GM12872 (cell line): ENCODE measurements around the gene XIRP1.
A peak's percentile ranks its signal among the peaks of the same experiment; 100 is the strongest.

Experiments used
- CTCF ChIP-seq: IDR thresholded peaks from 3 replicates; pipeline ENCODE4 v1.5.1; 2011; ENCODE audit warnings: low read depth, mild to moderate bottlenecking, low read length, moderate library complexity; ENCODE audit not compliant: insufficient read depth

The XIRP1 gene

GRCh38 chr3:39196034-39196433, 3.6 kb upstream of the XIRP1 start:
- TF ChIP-seq CTCF, result no peak

DNA sequence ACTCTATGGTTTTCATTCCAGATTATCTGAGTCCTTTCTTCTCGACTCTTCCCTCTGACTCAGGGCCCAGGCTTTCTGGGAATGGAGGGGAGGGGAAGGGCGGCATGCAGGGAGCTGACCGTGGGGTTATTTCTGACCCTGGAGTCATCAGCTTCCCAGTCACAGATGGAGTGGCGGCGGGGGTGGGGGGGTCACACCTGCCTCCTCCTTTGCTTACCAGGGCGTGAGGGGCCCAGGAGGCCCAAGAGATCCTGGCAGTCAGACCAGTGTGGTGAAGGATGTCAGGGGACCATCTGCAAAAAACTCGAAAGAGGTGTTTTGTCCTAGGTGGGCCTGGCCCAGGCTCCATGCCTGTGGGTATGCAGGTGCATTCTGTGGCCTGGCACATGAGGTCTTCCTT, 996 bp upstream of the XIRP1 start:
- no peak for TF ChIP-seq CTCF

- TF ChIP-seq CTCF, result no peak
Observed at GRCh38 chr3:39191773-39192172, 622 bp downstream of the XIRP1 start.

DNA sequence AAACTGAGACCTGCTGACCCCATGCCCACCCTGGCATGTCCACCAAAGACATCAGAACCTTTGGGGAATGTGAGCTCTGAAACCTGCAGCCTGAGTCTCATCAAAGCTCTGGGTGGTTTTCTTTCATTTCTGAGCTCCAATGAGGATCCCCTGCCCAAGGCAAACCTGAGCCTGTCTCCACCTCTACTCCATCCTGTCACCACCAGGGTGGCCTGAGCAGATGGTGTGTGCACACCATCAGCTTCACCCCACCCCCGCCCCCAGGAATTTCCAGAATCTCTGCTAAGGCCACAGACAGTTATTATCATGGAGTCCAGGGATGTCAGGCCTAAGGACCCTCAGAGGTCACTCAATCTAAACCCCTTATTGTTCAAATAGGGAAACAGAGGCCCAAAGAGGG, 1.3 kb downstream of the XIRP1 start:
- TF ChIP-seq CTCF, result no peak

- no peak for TF ChIP-seq CTCF
Observed at GRCh38 chr3:39190281-39191025, 1.9 kb downstream of the XIRP1 start.

DNA sequence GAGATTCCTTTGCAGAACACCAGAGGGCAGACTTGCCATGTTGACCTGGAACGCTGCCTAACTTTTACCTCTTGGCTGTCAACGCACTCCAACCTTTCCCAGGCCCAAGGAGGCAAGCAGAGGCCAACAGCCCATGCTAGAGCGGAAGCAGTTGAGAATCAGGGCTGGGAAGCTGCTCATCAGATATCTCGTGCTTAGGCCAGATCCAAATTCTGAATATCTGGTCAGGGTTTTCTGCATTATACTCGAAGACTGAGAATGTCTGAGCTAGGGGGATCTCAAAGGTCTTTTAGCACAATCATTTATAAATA, 2.5 kb downstream of the XIRP1 start:
- peak; percentile 82 for TF ChIP-seq CTCF

- TF ChIP-seq CTCF, result no peak
Observed at GRCh38 chr3:39189150-39189958, 3.0 kb downstream of the XIRP1 start.
